ENCODE results near the gene SPATA3.

SPATA3 gene

GRCh38 chr2:231007286-231008098 is 11.6 kb downstream of the SPATA3 start:
- H3K36me3 ChIP-seq (ENCODE audit: insufficient read depth, insufficient read length, low read length) = no peaks in the 10 kb centered on the region
- H3K27me3 ChIP-seq (ENCODE audit: insufficient read depth, insufficient read length) = no peaks in the 10 kb centered on the region
- no peak overlapping the region for H3K9ac ChIP-seq (ENCODE audit: insufficient read length, low read depth)
- H3K4me1 ChIP-seq (ENCODE audit: insufficient read depth, insufficient read length) = peaks cover 6% of the 10 kb centered on the region
- DNase-seq (ENCODE audit: low read depth, low spot score) = no peak
- TF ChIP-seq YY1 (IDR thresholded peaks at IDR 0.05; ENCODE audit: insufficient read depth, insufficient read length) (no peak), SUZ12 (IDR thresholded peaks at IDR 0.05; ENCODE audit: extremely low read depth, insufficient read depth, insufficient read length) (no peak), ZNF274 (IDR thresholded peaks at IDR 0.05; ENCODE audit: low read depth, low read length) (no peak)
- H3K4me3 ChIP-seq (ENCODE audit: insufficient read length, low read depth) = no peak overlapping the region
- H3K9me3 ChIP-seq (ENCODE audit: insufficient read depth, low read length) = no peaks in the 10 kb centered on the region

GRCh38 chr2:231008131-231008530 is 12.2 kb downstream of the SPATA3 start:
- Histone ChIP-seq H3K27me3 (ENCODE audit: insufficient read depth, insufficient read length) (no peaks in the 10 kb centered on the region), H3K36me3 (ENCODE audit: insufficient read depth, insufficient read length, low read length) (no peaks in the 10 kb centered on the region), H3K4me1 (ENCODE audit: insufficient read depth, insufficient read length) (peaks cover 6% of the 10 kb centered on the region), H3K9ac (ENCODE audit: insufficient read length, low read depth) (no peak overlapping the region), H3K4me3 (ENCODE audit: insufficient read length, low read depth) (no peak overlapping the region), H3K9me3 (ENCODE audit: insufficient read depth, low read length) (no peaks in the 10 kb centered on the region)
- no peak for TF ChIP-seq SUZ12 (IDR thresholded peaks at IDR 0.05; ENCODE audit: extremely low read depth, insufficient read depth, insufficient read length)
- TF ChIP-seq ZNF274 (IDR thresholded peaks at IDR 0.05; ENCODE audit: low read depth, low read length) = no peak
- no peak for TF ChIP-seq YY1 (IDR thresholded peaks at IDR 0.05; ENCODE audit: insufficient read depth, insufficient read length)
- no peak for DNase-seq (ENCODE audit: low read depth, low spot score)

GRCh38 chr2:231009236-231009919 is 13.5 kb downstream of the SPATA3 start:
- Histone ChIP-seq H3K36me3 (ENCODE audit: insufficient read depth, insufficient read length, low read length) (no peaks in the 10 kb centered on the region), H3K9me3 (ENCODE audit: insufficient read depth, low read length) (no peaks in the 10 kb centered on the region), H3K27me3 (ENCODE audit: insufficient read depth, insufficient read length) (no peaks in the 10 kb centered on the region), H3K4me3 (ENCODE audit: insufficient read length, low read depth) (no peak overlapping the region), H3K9ac (ENCODE audit: insufficient read length, low read depth) (no peak overlapping the region), H3K4me1 (ENCODE audit: insufficient read depth, insufficient read length) (peaks cover 6% of the 10 kb centered on the region)
- TF ChIP-seq SUZ12 (IDR thresholded peaks at IDR 0.05; ENCODE audit: extremely low read depth, insufficient read depth, insufficient read length) = no peak
- TF ChIP-seq ZNF274 (IDR thresholded peaks at IDR 0.05; ENCODE audit: low read depth, low read length) = no peak
- TF ChIP-seq YY1 (IDR thresholded peaks at IDR 0.05; ENCODE audit: insufficient read depth, insufficient read length) = no peak
- no peak for DNase-seq (ENCODE audit: low read depth, low spot score)

- no peaks in the 10 kb centered on the region for H3K36me3 ChIP-seq (ENCODE audit: insufficient read depth, insufficient read length, low read length)
- peaks cover 14% of the 10 kb centered on the region for H3K4me1 ChIP-seq (ENCODE audit: insufficient read depth, insufficient read length)
- no peak overlapping the region for H3K9ac ChIP-seq (ENCODE audit: insufficient read length, low read depth)
- H3K4me3 ChIP-seq (ENCODE audit: insufficient read length, low read depth) = no peak overlapping the region
- no peaks in the 10 kb centered on the region for H3K27me3 ChIP-seq (ENCODE audit: insufficient read depth, insufficient read length)
- no peaks in the 10 kb centered on the region for H3K9me3 ChIP-seq (ENCODE audit: insufficient read depth, low read length)
- DNase-seq (ENCODE audit: low read depth, low spot score) = no peak
- no peak for TF ChIP-seq YY1 (IDR thresholded peaks at IDR 0.05; ENCODE audit: insufficient read depth, insufficient read length)
- TF ChIP-seq ZNF274 (IDR thresholded peaks at IDR 0.05; ENCODE audit: low read depth, low read length) = no peak
- no peak for TF ChIP-seq SUZ12 (IDR thresholded peaks at IDR 0.05; ENCODE audit: extremely low read depth, insufficient read depth, insufficient read length)
Observed at GRCh38 chr2:231010201-231010730, 14.3 kb downstream of the SPATA3 start.

- no peaks in the 10 kb centered on the region for H3K27me3 ChIP-seq (ENCODE audit: insufficient read depth, insufficient read length)
- DNase-seq (ENCODE audit: low read depth, low spot score) = no peak
- TF ChIP-seq YY1 (IDR thresholded peaks at IDR 0.05; ENCODE audit: insufficient read depth, insufficient read length) (no peak), ZNF274 (IDR thresholded peaks at IDR 0.05; ENCODE audit: low read depth, low read length) (no peak), SUZ12 (IDR thresholded peaks at IDR 0.05; ENCODE audit: extremely low read depth, insufficient read depth, insufficient read length) (no peak)
Observed at GRCh38 chr2:231011526-231011925, 15.6 kb downstream of the SPATA3 start.

DNA sequence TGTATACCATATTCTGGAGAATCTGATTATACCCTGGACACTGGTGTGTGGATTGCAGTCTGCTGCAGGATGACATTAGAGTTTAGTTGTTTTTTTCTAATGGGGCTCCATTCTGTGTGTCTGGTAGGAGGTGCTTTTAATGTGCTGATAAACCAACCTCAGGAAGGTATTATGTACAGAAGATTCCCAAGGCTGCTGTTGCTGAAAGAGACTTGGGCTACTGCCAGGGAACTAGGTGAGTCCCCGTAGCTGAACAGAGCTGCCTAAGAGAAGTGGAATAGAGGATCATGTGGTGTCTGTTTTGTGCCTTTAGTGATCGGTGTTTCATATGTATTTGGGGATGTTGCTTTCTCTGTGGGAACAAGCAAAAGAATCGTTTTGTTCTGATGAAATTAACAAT is 16.5 kb downstream of the SPATA3 start:
- DNase-seq (ENCODE audit: low read depth, low spot score) = no peak
- peaks cover 20% of the 10 kb centered on the region for H3K4me1 ChIP-seq (ENCODE audit: insufficient read depth, insufficient read length)
- H3K9ac ChIP-seq (ENCODE audit: insufficient read length, low read depth) = no peak overlapping the region
- H3K27me3 ChIP-seq (ENCODE audit: insufficient read depth, insufficient read length) = no peaks in the 10 kb centered on the region
- no peaks in the 10 kb centered on the region for H3K9me3 ChIP-seq (ENCODE audit: insufficient read depth, low read length)
- TF ChIP-seq ZNF274 (IDR thresholded peaks at IDR 0.05; ENCODE audit: low read depth, low read length) (no peak), SUZ12 (IDR thresholded peaks at IDR 0.05; ENCODE audit: extremely low read depth, insufficient read depth, insufficient read length) (no peak), YY1 (IDR thresholded peaks at IDR 0.05; ENCODE audit: insufficient read depth, insufficient read length) (no peak)
- H3K36me3 ChIP-seq (ENCODE audit: insufficient read depth, insufficient read length, low read length) = no peaks in the 10 kb centered on the region
- H3K4me3 ChIP-seq (ENCODE audit: insufficient read length, low read depth) = no peak overlapping the region

More at GRCh38 chr2:231011526-231011925, 15.6 kb downstream of the SPATA3 start:
- H3K4me3 ChIP-seq (ENCODE audit: insufficient read length, low read depth) = no peak overlapping the region
- H3K9ac ChIP-seq (ENCODE audit: insufficient read length, low read depth) = no peak overlapping the region
- H3K9me3 ChIP-seq (ENCODE audit: insufficient read depth, low read length) = no peaks in the 10 kb centered on the region
- peaks cover 17% of the 10 kb centered on the region for H3K4me1 ChIP-seq (ENCODE audit: insufficient read depth, insufficient read length)
- H3K36me3 ChIP-seq (ENCODE audit: insufficient read depth, insufficient read length, low read length) = no peaks in the 10 kb centered on the region

GRCh38 chr2:231013820-231014219 is 17.9 kb downstream of the SPATA3 start:
- TF ChIP-seq SUZ12 (IDR thresholded peaks at IDR 0.05; ENCODE audit: extremely low read depth, insufficient read depth, insufficient read length) = no peak
- no peak for TF ChIP-seq YY1 (IDR thresholded peaks at IDR 0.05; ENCODE audit: insufficient read depth, insufficient read length)
- TF ChIP-seq ZNF274 (IDR thresholded peaks at IDR 0.05; ENCODE audit: low read depth, low read length) = no peak
- no peak for DNase-seq (ENCODE audit: low read depth, low spot score)
- no peaks in the 10 kb centered on the region for H3K27me3 ChIP-seq (ENCODE audit: insufficient read depth, insufficient read length)
- peaks cover 14% of the 10 kb centered on the region for H3K4me1 ChIP-seq (ENCODE audit: insufficient read depth, insufficient read length)
- no peak overlapping the region for H3K4me3 ChIP-seq (ENCODE audit: insufficient read length, low read depth)
- H3K36me3 ChIP-seq (ENCODE audit: insufficient read depth, insufficient read length, low read length) = no peaks in the 10 kb centered on the region
- H3K9me3 ChIP-seq (ENCODE audit: insufficient read depth, low read length) = no peaks in the 10 kb centered on the region
- H3K9ac ChIP-seq (ENCODE audit: insufficient read length, low read depth) = no peak overlapping the region

Data from NT2/D1 (cell line).